ENCODE results near the gene NRP1. TPM values are rescaled to one million over a fixed set of nuclear protein-coding genes. Genes with fewer than 3 reads are reported as not detected.
A peak's percentile ranks its signal among the peaks of the same experiment; 100 is the strongest.

NRP1 gene
- total RNA-seq, 1 experiment from 2014 or later: 42.9 TPM

- DNase-seq (ENCODE audit: low read depth): no peak
Observed at GRCh38 chr10:33186150-33186549, 148.3 kb downstream of the NRP1 start.

DNA sequence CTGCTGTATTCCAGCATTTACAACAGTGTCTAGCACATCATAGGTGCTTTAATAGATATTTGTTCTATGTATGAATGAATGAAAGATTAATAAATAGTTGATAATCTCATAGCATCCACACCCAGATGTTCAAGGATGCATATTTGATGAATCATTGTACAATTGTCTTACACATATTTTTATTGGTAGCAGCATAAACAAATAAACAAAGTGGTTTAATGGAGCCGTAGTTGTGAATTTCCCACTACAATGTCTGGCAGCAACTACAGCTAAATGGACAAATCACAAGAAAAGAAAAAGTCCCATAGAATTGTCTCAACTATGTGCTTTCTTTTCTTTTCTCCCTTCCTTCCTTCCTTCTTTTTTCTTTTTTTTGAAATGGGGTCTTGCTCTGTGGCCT lies 150.8 kb downstream of the NRP1 start:
- DNase-seq (ENCODE audit: low read depth): no peak

- DNase-seq (ENCODE audit: low read depth): no peak
Observed at GRCh38 chr10:33180921-33181320, 153.5 kb downstream of the NRP1 start.

- DNase-seq (ENCODE audit: low read depth): peak; percentile 21
Observed at GRCh38 chr10:33180390-33180789, 154.1 kb downstream of the NRP1 start.

DNA sequence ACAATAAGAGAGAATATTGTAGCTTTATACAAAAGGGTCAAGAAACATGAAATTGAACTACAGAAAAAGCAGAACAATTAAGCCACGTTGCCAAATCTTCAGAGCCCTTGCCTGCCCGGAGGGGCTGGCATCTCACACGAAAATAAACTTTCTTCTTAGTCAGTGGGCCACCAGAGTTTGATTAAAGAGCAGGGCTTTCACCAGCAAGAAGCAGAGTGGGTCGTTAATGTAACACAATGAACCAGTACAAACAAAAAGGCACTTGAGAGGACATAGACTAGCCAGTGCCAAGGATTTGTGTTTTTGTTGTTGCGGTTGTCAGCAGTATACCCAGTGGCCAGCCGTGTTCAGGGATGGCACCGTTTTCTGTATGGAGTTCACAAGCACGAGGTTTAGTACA lies 155.4 kb downstream of the NRP1 start:
- peak; percentile 52 for DNase-seq (ENCODE audit: low read depth)

DNA sequence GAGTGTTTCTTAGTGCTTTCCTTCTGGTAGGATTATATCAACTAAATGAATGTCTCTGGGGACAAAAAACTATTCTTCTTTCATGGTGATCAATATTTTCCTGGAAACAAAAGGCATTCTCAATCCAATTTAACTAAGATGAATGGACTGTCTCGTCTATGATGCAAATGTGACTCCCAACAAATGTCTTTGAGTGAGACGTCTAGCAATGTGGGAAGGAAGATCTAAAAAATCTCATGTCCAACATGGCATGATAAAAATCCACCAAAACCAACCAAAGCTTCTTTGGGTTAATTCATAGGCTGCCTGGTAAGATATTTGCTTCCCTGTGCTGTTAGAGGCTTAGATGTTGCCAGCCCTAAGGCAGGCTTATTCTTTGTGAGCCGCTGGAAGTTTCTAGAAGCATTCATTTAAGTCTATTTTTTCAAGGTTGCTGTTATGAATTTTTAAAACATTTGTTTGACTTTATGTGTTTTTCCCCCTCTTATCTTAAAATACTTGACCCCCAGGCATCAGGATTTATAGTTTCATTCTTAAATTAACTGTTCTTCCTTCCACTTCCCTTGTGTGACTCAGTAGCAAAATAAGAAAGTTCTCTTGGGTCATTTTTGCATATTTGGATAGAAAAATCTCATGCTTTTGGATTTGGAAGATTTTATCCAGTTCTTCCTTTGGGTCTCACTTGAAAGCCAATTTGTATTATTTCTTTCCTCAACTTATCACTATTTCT lies 156.3 kb downstream of the NRP1 start:
- no peak for DNase-seq (ENCODE audit: low read depth)

GRCh38 chr10:33176688-33177087 lies 157.8 kb downstream of the NRP1 start:
- no peak for DNase-seq (ENCODE audit: low read depth)

DNA sequence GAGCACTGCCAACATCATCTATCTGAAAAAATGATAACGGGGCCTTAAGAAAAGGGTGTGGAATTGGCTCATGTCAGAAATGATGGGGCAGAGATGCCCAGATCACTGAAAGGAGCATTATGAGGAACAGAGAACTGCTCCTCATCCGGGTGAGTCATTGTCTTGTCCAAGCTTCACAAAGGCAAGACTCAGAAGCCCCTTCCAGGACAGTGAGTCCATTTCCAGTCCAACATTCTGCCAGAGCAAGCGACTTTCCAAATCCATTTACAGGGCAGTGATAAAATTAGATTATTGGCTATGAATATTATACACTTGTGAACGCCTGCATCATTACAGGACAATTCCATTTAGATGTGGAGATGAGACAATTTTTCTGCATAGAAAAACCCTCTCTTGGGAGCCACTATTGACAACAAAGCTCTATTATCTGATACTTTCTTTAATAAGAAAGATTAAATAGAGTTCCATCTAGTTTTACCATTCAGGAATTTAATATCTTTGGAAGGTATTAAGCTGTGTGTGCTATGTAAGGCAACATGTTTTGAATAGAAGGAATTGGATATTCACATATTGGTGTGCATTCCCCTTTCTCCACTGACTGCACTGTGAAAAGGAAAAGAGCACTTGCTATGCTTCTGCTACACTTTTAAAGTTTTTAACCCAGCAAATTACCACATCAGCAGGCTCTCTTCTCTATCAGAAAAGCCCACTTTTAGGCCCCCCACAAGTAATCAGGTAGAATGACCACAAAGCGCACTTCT lies 159.6 kb downstream of the NRP1 start:
- DNase-seq (ENCODE audit: low read depth): no peak

- no peak for DNase-seq (ENCODE audit: low read depth)
Observed at GRCh38 chr10:33165911-33166310, 168.6 kb downstream of the NRP1 start.

DNA sequence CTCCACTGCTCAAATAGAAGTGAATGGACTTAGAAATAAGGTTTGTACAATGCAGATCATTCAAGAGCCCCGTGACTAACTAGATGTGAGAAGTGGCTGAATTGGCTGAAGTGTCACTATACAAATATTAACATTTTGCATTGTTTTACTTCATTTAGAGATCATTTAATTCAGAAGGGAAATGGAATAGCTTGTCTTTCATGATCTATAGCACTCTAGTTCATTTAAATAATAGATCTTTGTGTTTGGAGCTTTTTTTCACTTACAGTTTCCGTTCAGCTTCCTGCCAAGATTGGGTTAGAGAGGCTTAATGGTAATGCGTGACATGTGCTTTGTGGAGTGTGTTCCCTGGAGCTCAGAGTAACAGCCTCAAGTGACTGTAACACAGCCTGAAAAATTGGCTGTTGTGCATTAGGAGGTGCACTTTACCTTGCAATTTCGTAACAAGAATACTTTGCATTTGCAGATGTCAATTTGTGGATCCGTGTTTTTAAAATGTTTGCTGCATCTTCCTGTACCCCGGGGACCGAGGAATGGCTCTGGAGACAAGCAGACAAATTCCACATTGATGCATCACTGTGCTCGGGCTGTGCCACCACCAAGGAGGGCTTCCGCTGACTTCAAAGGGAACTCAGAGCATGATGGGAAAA lies 170.3 kb downstream of the NRP1 start:
- DNase-seq (ENCODE audit: low read depth): peak; percentile 33

GRCh38 chr10:33162248-33162575 lies 172.3 kb downstream of the NRP1 start:
- no peak for DNase-seq (ENCODE audit: low read depth)

DNA sequence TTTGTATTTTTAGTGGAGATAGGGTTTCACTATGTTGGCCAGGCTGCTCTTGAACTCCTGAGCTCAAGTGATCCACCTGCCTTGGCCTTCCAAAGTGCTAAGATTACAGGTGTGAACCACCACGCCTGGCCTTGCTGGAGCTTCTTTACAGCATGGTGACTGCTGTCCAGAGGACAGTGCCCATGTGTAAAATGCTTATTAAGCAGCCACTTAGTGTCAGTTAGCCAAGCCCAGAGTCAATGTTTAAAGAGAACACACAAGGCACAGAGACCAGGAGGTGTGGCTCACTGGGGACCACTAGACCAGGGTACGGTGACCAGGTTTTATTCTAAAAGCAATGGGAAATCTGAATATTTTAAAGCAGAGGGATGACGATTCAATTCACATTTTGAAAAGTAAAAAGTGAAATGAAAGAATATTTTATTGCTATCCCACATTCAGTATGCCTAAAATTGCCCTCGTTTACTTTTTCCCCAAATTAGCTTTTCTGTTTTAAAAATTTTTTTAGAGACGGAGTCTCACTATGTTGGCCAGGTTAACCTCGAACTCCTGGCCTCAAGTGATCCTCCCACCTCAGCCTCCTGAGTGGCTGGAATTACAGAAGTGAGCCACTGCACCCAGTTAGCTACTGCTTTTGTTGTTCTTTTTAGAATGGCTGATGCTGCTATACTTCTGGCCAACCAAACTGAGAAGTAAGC lies 172.8 kb downstream of the NRP1 start:
- no peak for DNase-seq (ENCODE audit: low read depth)

DNA sequence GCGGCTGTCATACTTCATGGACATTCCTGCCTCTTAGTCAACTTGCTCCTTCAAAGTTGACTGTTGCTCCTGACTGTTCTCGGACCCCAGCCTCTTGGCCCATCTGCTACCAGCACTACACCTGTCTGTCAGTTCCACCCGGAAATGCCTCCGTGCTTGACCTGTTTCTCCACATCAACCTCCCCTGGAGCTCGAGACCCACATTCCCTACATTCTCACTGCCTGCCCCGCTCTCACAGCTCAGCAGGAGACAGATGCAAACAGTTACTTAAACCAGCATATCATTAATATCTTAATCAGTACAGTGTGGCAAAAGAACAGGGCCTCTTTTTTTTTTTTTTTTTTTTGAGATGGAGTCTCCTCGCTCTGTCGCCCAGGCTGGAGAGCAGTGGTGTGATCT lies 174.3 kb downstream of the NRP1 start:
- DNase-seq (ENCODE audit: low read depth): no peak

DNA sequence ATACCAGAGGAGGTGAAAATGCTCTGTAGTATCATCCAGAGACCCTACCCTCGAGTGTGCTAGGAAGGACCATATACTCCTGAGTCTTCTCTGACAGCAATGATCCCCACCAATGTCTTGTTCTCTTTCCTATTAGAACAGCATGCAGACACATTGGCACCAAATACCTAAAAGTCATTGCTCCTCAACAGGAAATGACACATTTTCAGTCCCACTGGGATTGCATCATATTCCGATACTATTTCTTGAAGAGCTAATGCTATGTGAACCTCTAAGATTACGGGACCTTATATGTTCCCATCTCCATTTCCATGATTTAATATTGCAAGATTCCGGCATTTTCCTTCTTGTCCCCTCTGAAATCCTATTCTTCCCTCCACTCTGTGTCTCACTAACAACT lies 177.4 kb downstream of the NRP1 start:
- peak; percentile 31 for DNase-seq (ENCODE audit: low read depth)

DNA sequence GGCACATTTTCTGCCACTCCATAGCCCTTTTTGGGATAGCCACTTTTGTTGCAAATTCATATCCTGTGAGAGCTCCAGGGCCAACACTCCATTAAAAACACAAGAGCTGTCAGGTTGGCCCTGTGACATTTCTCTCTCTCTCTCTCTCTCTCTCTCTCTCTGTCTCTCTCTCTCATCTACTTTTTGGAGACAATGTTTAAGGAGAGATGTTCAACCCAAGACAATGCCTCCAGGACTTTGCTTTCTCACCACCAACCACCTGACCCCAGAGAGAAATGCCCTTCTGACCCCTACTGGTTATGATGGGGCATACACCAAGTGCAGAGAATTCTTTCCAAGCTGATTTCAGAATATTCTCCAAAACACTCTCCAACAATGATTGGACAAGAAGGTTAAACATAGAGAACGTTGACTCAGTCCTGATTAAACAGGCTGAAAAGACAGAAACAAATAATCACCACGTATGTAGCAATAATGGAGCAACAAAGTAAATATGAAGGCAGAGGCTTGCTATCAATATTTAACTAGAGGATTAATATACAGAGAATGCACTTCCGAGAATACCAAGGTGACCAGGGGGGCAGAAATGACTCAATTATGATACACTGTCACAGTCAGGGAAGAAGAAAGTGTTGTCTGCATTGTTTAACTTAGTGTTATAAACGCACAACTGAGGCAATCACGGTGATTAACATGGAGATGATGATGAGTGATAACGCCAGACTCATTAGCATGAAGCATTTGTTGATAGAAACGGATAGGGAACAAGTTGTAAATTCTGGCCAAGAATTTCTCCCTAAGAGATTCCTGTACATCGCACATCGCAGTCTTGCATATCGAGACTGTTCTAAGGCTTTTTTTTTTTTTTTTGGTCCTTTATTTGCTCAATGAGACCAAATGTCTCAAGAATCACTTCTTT lies 178.5 kb downstream of the NRP1 start:
- DNase-seq (ENCODE audit: low read depth): peak; percentile 47

DNA sequence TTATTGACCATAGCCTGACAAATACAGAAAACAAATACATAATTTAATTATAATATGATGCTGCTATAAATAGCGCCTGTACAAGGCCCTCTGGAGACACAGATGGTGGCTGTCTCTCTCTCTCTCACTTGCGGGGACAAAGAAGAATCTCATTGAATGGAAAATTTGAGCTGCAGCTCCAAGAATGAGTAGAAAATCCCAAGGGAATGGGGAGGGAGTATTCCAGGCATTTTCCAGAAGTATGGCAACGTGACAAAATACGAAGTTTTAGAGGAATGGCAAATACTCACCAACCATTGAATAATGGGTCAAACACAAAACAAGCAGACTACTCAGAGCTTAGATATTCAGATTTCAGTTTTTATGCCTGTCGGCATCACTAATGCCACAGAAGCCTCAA lies 179.9 kb downstream of the NRP1 start:
- no peak for DNase-seq (ENCODE audit: low read depth)

DNA sequence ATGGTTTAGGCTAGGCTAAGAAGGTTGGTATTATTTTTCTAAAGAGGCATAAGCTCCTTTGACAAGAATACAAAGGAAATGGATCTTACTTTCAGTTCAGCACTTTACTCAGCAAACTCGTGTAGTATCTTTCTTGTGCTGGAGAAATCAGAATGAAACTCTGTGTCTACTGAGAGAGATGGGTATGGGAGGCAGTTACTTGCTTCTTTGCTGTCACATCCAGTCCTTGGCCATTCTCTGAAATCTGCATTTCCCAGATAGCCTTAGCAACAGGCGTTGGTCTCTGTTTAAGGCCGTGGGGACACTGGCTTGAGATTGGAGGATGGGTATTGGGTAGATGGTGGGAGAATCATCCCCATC lies 180.5 kb downstream of the NRP1 start:
- DNase-seq (ENCODE audit: low read depth): no peak

DNA sequence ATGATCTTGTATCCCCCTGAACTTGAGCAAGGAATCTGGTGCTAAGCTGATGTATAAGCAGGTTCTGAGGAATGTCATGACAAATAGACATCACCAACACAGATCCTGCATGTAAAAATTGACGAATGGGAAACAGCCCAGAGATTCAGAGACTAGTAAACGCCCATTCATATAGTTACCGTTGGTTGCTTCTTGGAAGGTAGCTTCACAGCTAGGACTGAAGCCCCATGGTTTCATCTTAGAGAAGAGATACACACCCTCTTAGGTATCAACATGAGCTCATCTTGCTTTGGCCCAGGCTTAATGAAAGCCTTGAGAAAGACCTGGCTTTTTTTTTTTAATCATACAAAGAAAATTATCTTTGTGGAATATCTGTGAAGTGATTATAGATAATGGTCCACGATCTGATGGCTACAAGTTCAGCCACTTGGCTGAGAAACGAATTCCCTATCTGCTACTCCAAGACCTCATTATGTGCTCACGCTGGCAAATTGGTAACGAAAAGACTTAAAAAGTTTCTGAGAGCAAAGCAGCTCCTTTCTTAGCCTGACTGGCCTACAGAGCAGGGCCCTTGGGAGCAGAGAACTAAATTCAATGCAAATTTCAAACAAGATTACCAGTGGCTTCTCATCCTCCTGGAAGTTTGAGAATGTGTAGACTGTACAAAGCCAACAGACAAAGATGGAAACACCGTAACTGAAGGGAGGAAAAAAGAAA lies 181.1 kb downstream of the NRP1 start:
- no peak for DNase-seq (ENCODE audit: low read depth)

- no peak for DNase-seq (ENCODE audit: low read depth)
Observed at GRCh38 chr10:33152750-33153149, 181.7 kb downstream of the NRP1 start.

DNA sequence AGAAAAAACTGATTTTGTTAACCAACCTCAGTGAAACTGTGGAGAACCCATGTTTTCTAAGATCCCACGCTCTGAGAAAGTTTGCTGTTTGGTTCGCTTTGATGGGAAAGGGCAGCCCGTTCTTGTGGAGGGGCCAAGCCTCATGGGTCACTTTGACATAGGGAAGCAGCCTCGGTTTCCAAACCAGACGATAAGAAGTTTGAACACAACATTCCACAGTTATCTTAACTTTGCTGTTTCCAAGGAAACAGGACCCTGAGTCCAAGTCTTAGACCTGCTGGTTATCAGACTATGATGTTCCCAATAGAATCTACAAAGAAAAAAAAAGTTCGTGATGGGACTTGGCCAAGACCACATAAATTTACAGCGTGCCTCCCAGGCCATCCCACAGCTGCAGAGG lies 182.3 kb downstream of the NRP1 start:
- no peak for DNase-seq (ENCODE audit: low read depth)

DNA sequence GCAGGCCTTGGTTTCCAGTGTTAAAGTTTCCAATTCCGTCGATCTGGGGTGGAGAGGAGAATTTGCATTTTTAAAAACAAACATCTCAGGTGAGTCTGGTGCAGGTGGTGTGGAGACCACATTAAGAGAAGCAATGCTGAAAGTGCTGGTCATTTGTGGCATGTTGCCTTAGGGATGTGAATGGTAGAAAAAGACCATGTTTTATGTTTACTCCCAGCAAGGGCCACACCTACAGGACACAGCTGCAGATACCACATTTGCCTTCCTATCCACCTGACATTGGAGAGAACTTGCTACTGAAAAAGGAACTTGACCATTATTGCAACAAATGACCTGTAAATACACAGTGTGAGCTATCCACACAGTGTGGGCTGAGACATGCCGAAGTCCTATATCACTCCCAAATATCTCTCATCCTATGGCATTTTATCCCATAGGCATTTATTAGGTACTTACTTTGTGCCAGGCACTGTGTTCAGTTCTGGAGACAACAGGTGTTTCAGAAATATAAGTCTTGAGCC lies 183.1 kb downstream of the NRP1 start:
- no peak for DNase-seq (ENCODE audit: low read depth)
